HG03139 (cell line): ENCODE measurements around the gene PROSER2.
"Not testable (repeated sequence)": the region's sequence is repeated elsewhere in the genome, so short reads cannot be mapped to it uniquely, and the experiment has no call there.

Source experiments
- ATAC-seq: cut with Tn5 transposase; IDR thresholded peaks from one replicate; pipeline ENCODE4 v1.9.1; 2021; ENCODE audit not compliant: unreplicated experiment

PROSER2 gene

DNA sequence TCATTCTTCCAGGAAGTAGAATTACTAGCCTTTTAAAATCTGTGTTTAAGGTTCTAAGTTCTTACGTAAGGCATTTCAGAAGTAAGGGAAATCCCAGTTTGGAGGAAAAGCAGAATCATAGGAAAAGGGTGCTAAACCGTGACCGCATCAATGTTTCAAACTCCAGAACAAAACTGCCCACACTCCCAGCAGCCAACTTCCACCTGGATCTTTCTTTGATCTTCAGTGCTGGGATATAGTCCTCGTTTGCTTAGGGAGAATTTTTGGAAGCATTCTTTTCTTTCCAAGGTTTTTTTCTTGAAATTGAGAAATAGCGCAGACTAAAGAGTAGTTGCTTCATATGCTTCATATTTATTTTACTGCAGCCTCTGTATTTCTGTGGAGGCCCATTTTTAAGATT is 8.9 kb downstream of the PROSER2 start:
- ATAC-seq, result no peak

DNA sequence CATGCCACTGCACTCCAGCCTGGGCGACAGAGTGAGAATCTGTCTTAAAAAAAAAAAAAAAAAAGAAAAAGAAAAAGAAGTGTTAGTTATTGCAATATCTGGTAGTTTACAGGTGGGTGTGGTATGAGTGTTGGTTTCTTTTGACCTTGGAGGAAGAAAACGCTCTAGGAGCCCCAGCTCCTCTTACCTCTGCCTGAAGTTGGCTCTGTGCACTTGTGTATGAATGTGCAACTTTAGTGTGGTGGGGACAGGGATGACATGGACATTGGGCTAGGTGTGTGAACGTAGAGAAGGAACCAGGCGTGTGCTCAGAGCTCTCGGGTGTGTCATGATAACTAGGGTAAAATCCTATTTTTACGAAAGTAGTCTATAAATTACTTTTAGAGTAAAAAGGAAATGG is 11.9 kb downstream of the PROSER2 start:
- ATAC-seq, result no peak

DNA sequence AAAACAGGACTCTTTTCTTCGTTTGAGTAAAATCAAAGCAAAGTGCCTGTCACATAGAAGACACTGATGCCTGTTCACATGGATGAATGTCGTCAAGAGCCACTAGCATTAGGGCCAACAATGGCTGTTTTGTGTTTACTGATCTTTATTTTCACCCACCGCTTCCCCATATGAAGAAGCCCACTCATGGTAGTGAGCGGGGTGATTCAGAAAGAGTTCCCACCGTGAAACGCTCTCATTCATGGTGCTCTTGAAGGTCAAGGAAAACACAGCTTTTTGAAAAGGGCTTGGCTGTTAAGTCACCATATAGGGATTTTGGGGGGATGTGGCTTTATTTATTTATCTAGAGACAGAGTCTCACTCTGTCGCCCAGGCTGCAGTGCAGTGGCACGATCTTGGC is 12.5 kb downstream of the PROSER2 start:
- no peak for ATAC-seq

DNA sequence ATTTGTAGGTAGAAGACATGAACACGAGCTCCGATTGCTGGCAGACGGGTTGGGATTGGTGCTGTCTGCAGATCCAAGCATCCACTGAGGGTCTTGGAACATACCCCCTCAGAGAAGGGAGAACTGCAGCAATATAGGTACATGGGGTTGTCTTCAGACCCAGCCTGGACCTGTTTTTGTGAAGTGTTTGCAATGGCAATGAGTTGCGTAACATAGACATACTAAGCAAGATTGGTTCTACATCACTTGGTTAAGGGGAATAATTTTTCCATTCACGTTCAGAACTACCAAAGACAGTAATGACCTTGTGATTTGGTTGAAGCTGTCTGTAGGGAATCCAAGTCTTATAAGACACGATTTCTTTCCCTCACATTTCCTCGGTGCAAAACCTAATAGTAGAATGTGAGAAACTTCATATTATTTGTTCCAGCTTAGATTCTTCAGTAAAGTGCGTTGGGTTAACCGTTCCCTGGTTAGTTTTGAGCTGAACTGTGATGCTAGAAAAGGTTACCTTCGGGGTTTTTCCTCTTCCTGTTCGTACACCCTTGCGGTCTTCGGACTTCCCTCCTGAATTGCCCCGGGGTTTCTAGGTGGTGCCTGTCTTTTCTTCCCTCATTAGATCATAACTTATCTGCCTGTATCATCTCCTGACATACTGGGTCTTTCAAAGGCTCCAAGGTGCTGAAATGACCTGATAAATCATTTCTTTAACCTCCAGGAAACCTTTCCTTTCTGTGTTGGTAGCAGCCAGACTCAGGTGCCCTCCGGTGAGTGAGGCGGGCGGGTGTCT is 14.4 kb downstream of the PROSER2 start:
- ATAC-seq, result no peak

DNA sequence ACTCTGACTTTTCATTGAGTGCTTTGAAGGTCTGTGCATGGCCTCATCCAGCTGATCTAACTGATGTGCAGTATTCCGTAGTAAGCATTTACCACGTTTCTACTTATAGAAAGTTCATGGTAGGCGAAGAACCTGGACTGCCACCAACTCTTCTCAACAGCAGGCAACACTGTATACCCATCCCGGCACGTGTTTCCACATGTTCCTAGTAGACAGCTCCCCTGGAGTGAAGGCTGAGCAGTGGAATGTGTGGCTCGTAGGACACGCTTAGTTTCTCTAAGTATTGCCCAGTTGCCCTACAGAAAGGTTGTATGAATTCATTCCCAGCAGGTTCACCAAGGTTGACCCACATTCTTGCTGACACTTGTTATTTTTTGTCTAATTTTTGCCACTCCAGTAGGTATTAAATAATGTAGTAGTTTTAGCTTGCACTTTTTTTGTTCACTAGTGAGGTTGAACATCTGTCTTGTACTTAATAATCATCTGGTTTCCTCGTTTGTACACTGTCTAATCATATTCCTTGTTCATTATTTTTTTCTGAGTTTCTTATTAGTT is 15.2 kb downstream of the PROSER2 start:
- ATAC-seq, result no peak

DNA sequence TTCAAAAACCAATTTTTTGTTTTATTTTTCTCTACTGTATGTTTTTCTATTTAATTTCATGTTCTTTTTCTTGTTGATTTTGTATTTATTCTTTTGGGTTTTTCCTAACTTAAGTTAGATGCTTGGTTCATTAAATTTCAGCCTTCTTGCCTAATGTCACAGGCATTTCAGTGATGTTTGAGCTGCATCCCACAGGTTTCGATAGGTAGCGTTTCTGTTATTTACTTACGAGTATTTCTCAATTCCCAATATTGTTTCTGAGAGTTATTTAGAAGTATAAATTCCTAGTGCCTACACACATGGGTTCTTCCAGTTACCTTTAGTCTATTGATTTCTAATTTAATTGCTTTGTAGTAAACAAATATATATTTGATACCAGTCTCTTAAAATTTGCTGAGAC is 18.2 kb downstream of the PROSER2 start:
- no peak for ATAC-seq

GRCh38 chr10:11842411-11842810 is 19.3 kb downstream of the PROSER2 start:
- no peak for ATAC-seq

- no peak for ATAC-seq
Measured at GRCh38 chr10:11845113-11845512, 22.0 kb downstream of the PROSER2 start.

GRCh38 chr10:11846542-11846941 is 23.4 kb downstream of the PROSER2 start:
- no peak for ATAC-seq

GRCh38 chr10:11849277-11849676 is 26.1 kb downstream of the PROSER2 start:
- no peak for ATAC-seq

GRCh38 chr10:11849911-11850310 is 26.8 kb downstream of the PROSER2 start:
- ATAC-seq, result no peak

DNA sequence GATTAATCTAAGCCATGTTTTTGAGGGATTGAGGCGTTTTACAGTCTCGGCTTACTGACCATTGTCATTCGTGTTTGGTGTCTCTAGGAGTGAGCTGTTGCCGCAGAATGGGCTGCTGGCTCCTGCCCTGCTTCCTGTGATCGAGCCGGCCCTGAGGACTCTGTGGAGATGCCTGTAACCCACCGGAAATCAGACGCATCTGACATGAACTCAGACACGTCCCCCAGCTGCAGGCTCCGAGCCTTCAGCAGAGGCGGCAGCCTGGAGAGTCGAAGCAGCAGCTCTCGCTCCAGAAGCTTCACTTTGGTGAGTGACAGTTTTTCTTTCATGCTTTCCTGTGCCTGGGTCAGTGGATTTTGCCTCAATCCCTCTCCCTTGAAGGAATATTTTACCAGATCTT is 28.8 kb downstream of the PROSER2 start:
- ATAC-seq, result no peak

DNA sequence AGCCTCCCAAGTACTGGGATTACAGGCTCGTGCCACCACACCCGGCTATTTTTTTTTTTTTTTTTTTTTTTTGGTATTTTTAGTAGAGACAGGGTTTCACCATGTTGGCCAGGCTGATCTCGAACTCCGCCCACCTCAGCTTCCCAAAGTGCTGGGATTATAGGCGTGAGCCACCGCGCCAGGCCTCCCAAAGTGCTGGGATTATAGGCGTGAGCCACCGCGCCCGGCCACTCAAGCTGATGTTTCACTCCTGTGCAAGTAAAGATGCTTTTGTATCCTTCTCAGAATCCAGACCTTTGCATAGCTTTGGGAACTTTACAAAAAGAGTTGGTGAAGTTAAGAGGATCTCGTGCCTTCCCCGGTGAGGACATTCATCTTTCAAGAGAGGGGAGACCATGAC is 29.5 kb downstream of the PROSER2 start:
- ATAC-seq, result not testable (repeated sequence)

GRCh38 chr10:11853468-11853867 is 30.3 kb downstream of the PROSER2 start:
- ATAC-seq, result no peak

GRCh38 chr10:11854301-11854700 is 31.1 kb downstream of the PROSER2 start:
- no peak for ATAC-seq

DNA sequence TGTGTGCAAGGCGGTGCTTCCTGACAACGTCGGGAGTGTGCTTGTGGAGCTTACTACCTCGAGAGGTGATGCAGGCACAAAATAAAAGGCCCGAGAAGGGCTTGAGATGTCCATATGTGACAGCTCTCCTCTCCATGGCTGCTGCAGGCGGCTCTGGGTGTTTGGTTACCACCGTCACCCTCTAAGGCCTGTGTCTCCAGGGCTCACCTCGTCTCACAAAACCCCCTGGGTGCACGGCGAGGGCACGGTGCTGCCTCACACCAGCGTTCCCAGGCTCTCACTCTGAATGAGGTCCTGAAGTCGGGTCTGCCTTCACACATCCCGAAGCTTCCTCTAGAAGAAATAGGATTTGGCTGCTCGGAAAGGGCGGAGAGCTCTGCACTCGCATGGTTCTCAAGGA is 32.9 kb downstream of the PROSER2 start:
- ATAC-seq, result no peak

GRCh38 chr10:11856678-11857077 is 33.5 kb downstream of the PROSER2 start:
- ATAC-seq, result no peak

DNA sequence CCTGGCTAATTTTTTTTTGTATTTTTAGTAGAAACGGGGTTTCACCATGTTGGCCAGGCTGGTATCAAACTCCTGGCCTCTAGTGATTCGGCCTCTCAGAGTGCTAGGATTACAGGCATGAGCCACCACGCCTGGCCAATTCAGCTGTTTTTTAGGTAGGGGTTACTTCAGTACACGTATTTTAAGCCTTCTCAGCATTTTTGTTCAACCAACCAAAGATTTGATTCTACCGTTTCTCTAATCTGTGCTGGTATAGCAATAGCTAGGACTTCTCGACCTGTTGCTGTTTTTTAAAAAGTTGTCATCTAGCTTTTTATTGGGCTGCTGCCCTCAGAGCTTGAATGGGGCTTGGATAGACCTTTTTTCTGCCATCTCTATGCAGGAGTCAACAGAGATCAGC is 34.9 kb downstream of the PROSER2 start:
- ATAC-seq, result no peak

GRCh38 chr10:11861341-11861740 is 38.2 kb downstream of the PROSER2 start:
- ATAC-seq, result no peak

DNA sequence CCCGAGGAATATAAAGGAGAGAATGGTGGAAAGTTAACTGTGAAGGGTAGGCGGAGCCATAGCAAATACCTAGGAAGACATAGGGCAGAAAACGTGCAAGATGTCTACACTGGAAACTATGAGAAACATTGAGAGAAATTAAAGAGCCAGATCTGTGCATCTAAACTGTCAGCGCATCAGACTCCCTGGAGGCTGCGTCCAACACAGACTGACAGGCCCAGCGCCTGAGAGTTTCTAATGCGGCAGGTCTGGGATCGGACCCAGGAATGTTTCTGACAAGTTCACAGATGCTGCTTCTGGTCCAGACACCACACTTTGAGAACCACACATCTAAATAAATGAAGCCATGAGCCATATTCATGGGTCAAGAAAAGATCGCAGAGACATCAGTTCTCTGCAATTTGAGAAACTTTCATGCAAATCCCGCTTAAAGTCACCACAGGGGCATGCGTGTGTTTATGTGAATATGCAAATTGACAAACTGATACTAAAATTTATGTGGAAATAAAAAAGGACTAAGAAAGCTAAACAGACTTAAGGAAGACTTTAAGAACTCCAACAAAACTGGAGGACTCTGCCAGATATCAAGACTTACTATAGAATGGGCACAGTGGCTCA is 38.8 kb downstream of the PROSER2 start:
- no peak for ATAC-seq

DNA sequence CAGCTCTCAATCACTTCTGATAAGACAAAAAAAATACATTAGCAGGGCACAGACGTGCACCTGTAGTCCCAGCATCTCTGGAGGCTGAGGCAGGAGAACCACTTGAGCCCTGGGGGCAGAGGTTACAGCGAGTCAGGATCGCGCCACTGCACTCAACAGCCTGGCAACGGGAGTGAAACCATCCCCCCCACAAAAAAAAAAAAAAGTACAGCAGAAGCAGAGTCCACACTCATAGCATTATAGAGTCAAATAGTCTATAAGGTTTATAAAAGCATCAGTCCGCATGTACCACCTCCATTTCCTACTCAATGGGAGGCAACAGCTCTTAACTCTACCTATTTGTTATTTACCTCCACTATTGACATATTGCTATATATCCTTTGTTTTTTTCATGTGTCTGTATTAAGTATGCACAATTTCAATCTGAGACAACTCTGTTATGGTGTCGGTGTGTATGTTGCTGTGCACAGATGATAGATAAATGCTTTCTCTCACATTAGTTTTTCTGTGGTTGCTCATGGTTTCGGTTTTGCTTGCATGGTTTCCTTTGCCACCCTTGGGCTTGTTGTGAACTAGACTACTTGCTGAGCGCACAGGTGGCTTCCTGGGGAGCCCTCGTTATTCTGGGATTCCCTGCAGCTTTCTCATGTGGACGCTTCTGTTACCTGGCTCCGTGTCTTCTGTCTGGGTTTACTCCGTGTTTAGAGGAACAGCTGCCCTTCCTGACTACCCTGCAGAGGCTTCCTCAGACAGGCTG is 40.4 kb downstream of the PROSER2 start:
- peak; percentile 97 for ATAC-seq

- ATAC-seq, result no peak
Measured at GRCh38 chr10:11864727-11865126, 41.6 kb downstream of the PROSER2 start.
